Thoracic aorta (tissue), 2 donors: ENCODE results near the gene MYBL2. TPM values are rescaled to one million over a fixed set of nuclear protein-coding genes. Genes with fewer than 3 reads are reported as not detected.

Experiments used
- ATAC-seq: fragments of 150-250 bp; one replicate; pipeline ENCODE4 v1.8.0; 2017; ENCODE audit warnings: low read depth; ENCODE audit not compliant: insufficient number of reproducible peaks, low FRiP score
- DNase-seq: peaks from one replicate; pipeline ENCODE4 v3.0.0-alpha.2; 2020; ENCODE audit warnings: low spot score
- H3K27ac ChIP-seq, 2 donors: fragments of 200-600 bp; sonication (generic); 1 replicate in 1 of 2; 2 replicates in 1 of 2; pipeline ENCODE4 v1.5.1; 2016; ENCODE audit warnings: mild to moderate bottlenecking in 2 of 2, moderate library complexity in 2 of 2
- H3K27me3 ChIP-seq: fragments of 200-600 bp; sonication (generic); replicated peaks from 2 replicates; pipeline ENCODE4 v1.6.0; 2016; ENCODE audit warnings: mild to moderate bottlenecking; ENCODE audit not compliant: insufficient read depth
- H3K36me3 ChIP-seq: fragments of 200-600 bp; sonication (generic); one replicate; pipeline ENCODE4 v1.5.1; 2016
- H3K4me1 ChIP-seq, 2 donors: fragments of 200-600 bp; sonication (generic); 1 replicate in 1 of 2; 2 replicates in 1 of 2; pipeline versions ENCODE4 v1.5.1 to v1.6.0; 2016; ENCODE audit warnings: low read depth in 2 of 2, mild to moderate bottlenecking in 1 of 2; ENCODE audit not compliant: control insufficient read depth in 1 of 2
- H3K4me3 ChIP-seq: fragments of 200-600 bp; sonication (generic); 2 replicates; pipeline ENCODE4 v1.5.1; 2016; ENCODE audit warnings: mild to moderate bottlenecking
- H3K9me3 ChIP-seq: fragments of 200-600 bp; sonication (generic); 2 replicates; pipeline ENCODE4 v1.5.1; 2016
- CTCF ChIP-seq: fragments of 200-600 bp; sonication (generic); IDR thresholded peaks from one replicate; pipeline ENCODE4 v1.5.1; 2019; ENCODE audit warnings: antibody characterized with exemption
- total RNA-seq, 2 donors: library from RNA; depleted of rRNA; stranded (reverse); fragments of >200 nt; gene quantifications; one replicate each; pipeline versions ENCODE4 v1.1.0 to v1.2.3, GENCODE V29; 2016

MYBL2 gene
- total RNA-seq, 2 donors from 2014 or later: 0.78 to 0.81 TPM

- no peak for ATAC-seq
- no peak overlapping the region for H3K4me3 ChIP-seq
- H3K27me3 ChIP-seq: no peaks in the 10 kb centered on the region
- H3K36me3 ChIP-seq: no peaks in the 10 kb centered on the region
- no peak overlapping the region for H3K27ac ChIP-seq
- no peaks in the 10 kb centered on the region for H3K4me1 ChIP-seq
- no peaks in the 10 kb centered on the region for H3K9me3 ChIP-seq
- TF ChIP-seq CTCF: no peak
- DNase-seq: no peak
These were observed 69.8 kb downstream of the MYBL2 start for GRCh38 chr20:43736588-43737158.

- ATAC-seq: no peak
- no peak for TF ChIP-seq CTCF
- no peaks in the 10 kb centered on the region for H3K36me3 ChIP-seq
These were observed 71.0 kb downstream of the MYBL2 start for GRCh38 chr20:43737925-43738324.

GRCh38 chr20:43739148-43739749 lies 72.3 kb downstream of the MYBL2 start:
- DNase-seq (no peak), ATAC-seq (no peak)
- Histone ChIP-seq H3K4me1 (no peaks in the 10 kb centered on the region), H3K4me3 (no peak overlapping the region), H3K36me3 (no peaks in the 10 kb centered on the region), H3K27ac (no peak overlapping the region), H3K9me3 (no peaks in the 10 kb centered on the region), H3K27me3 (no peaks in the 10 kb centered on the region)
- no peak for TF ChIP-seq CTCF

More at GRCh38 chr20:43737925-43738324, 71.0 kb downstream of the MYBL2 start:
- Histone ChIP-seq H3K9me3 (no peaks in the 10 kb centered on the region), H3K27ac (no peak overlapping the region), H3K4me3 (no peak overlapping the region), H3K27me3 (no peaks in the 10 kb centered on the region), H3K4me1 (no peaks in the 10 kb centered on the region)
- no peak for DNase-seq

GRCh38 chr20:43740642-43741041 lies 73.7 kb downstream of the MYBL2 start:
- DNase-seq (no peak), ATAC-seq (no peak)
- H3K4me1 ChIP-seq: no peaks in the 10 kb centered on the region
- H3K27me3 ChIP-seq: no peaks in the 10 kb centered on the region
- no peak overlapping the region for H3K27ac ChIP-seq
- H3K9me3 ChIP-seq: no peaks in the 10 kb centered on the region
- no peaks in the 10 kb centered on the region for H3K36me3 ChIP-seq
- H3K4me3 ChIP-seq: no peak overlapping the region
- TF ChIP-seq CTCF: no peak

- no peak for DNase-seq
These were observed 77.3 kb downstream of the MYBL2 start for GRCh38 chr20:43744151-43744611.

More at GRCh38 chr20:43744151-43744611, 77.3 kb downstream of the MYBL2 start:
- Histone ChIP-seq H3K36me3 (no peaks in the 10 kb centered on the region), H3K4me3 (no peak overlapping the region), H3K27ac (no peak overlapping the region), H3K4me1 (no peaks in the 10 kb centered on the region), H3K9me3 (no peaks in the 10 kb centered on the region), H3K27me3 (no peaks in the 10 kb centered on the region)
- TF ChIP-seq CTCF: no peak
- ATAC-seq: no peak
